Measurements from ENCODE around the gene EEFSEC.

DNA sequence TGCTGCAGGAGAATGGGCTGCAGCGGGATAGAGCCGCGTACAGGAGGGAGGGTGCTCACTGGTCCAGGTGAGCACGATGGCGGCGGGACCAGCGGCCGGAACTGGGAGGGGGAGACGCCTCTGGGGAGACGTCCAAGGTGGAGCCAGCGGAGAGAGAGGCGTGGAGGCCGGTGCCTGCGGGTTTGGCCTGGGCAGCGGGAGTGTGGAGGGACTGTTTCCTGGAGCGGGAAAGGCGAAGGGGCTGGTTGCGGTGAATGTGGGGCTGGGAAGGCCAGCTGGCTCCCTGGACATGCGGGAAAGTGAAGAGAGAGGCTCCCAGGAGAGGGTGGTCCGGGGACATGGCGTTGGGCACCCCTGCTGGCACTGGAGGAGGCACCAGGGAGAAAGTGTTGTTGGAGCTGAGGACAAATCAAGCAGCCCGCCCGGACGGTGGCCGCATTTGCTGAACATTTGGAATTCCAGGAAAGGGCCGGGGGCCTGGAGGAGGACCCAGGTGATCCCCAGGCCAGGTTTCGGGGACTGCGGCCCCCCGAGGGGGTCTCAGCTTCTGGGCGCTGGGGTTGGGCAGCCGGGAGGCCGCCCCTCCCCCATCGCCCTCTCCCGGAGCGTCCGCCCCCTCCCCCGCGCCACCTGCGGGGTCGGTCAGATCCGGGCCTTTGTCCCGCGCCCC is 279.2 kb downstream of the EEFSEC start:
- TF ChIP-seq, protein P1, sequence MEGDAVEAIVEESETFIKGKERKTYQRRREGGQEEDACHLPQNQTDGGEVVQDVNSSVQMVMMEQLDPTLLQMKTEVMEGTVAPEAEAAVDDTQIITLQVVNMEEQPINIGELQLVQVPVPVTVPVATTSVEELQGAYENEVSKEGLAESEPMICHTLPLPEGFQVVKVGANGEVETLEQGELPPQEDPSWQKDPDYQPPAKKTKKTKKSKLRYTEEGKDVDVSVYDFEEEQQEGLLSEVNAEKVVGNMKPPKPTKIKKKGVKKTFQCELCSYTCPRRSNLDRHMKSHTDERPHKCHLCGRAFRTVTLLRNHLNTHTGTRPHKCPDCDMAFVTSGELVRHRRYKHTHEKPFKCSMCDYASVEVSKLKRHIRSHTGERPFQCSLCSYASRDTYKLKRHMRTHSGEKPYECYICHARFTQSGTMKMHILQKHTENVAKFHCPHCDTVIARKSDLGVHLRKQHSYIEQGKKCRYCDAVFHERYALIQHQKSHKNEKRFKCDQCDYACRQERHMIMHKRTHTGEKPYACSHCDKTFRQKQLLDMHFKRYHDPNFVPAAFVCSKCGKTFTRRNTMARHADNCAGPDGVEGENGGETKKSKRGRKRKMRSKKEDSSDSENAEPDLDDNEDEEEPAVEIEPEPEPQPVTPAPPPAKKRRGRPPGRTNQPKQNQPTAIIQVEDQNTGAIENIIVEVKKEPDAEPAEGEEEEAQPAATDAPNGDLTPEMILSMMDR (IDR thresholded peaks at IDR 0.05; ENCODE audit: insufficient read depth, low read depth, low read length): no peak
- peak; percentile 88 for TF ChIP-seq EZH2 (IDR thresholded peaks at IDR 0.05; ENCODE audit: insufficient read depth, low read length)
